Measurements from ENCODE around the gene WDR93. TPM values are rescaled to one million over a fixed set of nuclear protein-coding genes. Genes with fewer than 3 reads are reported as not detected.

WDR93 gene
- total RNA-seq, 1 donor from 2014 or later = not detected

DNA sequence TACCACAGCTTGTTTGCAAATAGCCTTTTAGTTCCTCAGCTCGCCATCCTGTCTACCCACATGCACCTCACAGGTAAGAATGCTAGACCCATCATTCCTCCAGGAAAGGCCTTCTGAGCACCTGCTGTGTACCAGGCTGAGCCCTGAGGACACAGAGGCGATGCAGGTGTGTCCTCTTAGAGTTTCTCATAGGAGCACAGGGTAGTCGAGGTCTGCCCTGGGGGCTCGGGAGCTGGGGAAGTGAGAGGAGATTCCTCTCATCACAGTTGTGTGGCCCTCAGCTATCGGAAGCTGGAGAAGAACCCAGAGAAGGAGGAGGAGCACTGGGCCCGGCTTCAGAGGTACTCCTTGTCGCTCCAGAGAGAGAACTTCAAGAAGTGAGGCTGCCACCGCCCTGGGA, 52.4 kb downstream of the WDR93 start:
- no peak for DNase-seq (ENCODE audit: low spot score)
- no peak for ATAC-seq
- intact Hi-C loops (cut with DNase I) = loop anchor here (10.0 kb wide), 1 partner anchor 342 kb away; no protein-coding TSS in a partner anchor

DNA sequence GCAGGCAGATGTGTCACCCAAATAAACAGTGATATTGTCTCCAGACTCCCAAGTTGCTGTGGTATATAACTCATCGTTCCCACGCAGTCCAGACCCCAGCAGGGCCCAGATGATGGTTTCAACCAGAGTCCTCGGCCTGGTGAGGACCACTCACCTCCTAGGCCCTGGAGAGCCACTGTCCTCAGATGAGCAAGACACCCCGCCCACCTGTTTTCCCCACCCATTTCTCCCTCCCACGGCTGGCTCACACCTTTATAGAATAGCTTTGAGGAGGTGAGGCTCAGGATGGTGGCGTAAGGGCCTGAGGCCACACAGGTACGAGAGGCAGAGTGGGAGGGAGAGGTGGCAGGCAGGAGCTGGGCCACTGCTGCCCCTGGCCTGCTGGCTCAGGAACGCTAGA, 53.0 kb downstream of the WDR93 start:
- ATAC-seq = no peak
- DNase-seq (ENCODE audit: low spot score) = no peak
- intact Hi-C loops (cut with DNase I) = loop anchor here (10.0 kb wide), 1 partner anchor 341 kb away; no protein-coding TSS in a partner anchor

DNA sequence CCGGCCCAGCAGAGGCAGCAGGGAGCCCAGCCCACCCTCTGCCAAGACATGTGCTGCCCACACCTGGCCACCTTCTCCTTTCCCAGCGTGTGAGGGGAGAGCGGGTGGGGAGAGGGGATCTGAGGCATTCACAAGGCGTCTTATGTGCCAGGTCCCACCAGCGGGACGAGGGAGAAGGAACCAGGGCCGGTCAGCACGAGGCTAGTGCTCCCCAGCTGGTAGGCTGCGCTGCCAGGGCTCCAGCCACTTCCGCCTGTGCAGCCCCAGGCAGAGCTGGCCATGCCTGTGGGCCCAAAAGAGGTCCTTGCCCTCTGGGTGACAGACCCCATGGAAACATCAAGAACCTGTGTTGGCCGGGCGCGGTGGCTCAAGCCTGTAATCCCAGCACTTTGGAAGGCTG, 54.5 kb downstream of the WDR93 start:
- no peak for DNase-seq (ENCODE audit: low spot score)
- intact Hi-C loops (cut with DNase I) = loop anchor here (10.0 kb wide), 1 partner anchor 340 kb away; no protein-coding TSS in a partner anchor
- ATAC-seq = no peak

DNA sequence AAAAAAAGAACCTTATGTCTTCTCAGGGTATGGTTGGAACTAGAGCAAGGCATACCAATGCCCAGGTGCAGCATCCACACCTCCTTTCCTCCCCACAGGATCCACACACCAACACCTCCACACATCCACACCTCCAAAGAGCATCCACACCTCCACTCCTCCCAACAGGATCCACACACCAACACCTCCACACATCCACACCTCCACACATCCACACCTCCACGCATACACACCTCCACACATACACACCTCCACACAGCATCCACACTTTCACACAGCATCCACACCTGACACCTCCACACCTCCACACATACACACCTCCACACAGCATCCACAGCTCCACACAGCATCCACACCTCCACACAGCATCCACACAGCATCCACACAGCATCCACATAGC, 55.2 kb downstream of the WDR93 start:
- intact Hi-C loops (cut with DNase I) = loop anchor here (10.0 kb wide), 1 partner anchor 339 kb away; no protein-coding TSS in a partner anchor
- ATAC-seq (no peak), DNase-seq (ENCODE audit: low spot score) (no peak)

DNA sequence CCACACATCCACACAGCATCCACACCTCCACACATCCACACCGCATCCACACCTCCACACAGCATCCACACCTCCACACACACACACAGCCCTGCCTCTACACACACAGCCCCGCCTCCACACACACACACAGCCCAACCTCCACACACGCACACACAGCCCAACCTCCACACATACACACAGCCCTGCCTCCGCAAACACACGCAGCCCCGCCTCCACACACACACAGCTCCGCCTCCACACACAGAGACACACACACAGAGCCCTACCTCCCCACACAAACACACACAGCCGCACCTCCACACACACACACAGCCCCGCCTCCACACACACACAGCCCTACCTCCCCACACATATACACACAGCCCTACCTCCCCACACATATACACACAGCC, 55.8 kb downstream of the WDR93 start:
- intact Hi-C loops (cut with DNase I) = loop anchor here (10.0 kb wide), 1 partner anchor 338 kb away; no protein-coding TSS in a partner anchor

DNA sequence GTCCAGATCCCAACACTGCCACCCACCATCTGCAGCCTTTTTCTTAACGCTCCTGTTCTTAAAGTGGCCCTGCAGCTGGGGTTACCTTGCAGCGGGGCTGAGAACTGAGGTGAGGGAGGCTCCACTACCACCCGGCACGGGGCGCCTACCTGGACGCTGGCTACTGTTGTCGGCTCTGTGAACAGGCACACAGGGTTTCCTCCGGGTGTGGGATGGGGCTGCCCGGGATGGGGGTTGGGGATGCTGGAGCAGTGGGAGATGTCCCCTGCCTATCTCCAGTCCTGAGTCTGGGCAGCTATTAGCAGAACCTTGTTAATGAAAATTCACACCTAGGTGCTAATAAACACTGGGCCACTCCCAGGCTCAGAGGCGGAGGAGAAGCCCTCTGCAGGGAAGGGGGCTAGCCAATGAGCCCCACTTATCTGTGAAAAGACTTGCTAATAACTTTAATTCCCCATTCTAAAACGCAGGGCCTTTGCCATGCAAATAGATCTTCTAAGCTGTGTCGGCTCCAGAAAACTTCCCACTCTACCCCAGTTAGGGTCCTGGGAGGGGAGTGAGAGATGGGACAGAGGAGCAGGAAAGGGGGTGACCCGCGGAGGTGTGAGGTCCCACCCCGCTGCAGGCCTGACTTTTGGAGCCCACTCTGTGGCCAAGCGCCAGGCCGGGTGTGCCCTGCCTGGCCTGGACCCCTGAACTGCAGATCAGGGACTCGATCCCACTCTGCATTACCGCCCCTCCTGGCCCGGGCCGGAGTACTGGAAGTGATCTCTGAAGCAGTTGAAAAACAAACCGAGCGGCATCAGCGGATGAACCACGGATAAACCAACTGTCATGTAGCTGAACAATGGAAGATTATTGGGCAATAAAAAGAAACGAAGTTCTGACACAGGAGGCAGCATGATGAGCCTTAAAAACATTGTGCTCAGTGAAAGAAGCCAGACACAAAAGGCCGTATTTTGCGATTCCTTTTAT, 57.4 kb downstream of the WDR93 start:
- ATAC-seq = no peak
- intact Hi-C loops (cut with DNase I) = loop anchor here (10.0 kb wide), 1 partner anchor 337 kb away; no protein-coding TSS in a partner anchor
- DNase-seq (ENCODE audit: low spot score) = no peak

More for the DNA sequence above, 55.8 kb downstream of the WDR93 start:
- no peak for DNase-seq (ENCODE audit: low spot score)
- no peak for ATAC-seq

DNA sequence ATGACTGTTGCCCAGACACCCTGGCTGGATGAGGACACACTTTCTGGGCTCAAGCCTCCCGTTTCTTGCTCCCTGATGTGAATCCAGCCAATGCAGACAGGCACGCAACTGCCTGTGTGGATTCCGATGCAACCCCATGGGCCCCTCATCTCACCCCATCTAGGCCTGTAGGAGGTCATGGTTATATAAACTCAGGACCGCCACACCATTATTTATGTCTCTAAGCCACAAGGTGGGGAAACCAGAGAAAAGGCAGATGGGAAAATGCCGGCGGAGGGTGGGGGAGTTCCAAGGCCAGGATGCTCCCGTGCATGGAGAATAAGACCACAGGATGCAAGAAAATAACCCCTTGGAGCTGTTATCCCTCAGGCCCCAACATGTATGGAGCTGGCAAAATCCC, 58.4 kb downstream of the WDR93 start:
- no peak for ATAC-seq
- intact Hi-C loops (cut with DNase I) = loop anchor here (10.0 kb wide), 1 partner anchor 336 kb away; no protein-coding TSS in a partner anchor
- DNase-seq (ENCODE audit: low spot score) = no peak

DNA sequence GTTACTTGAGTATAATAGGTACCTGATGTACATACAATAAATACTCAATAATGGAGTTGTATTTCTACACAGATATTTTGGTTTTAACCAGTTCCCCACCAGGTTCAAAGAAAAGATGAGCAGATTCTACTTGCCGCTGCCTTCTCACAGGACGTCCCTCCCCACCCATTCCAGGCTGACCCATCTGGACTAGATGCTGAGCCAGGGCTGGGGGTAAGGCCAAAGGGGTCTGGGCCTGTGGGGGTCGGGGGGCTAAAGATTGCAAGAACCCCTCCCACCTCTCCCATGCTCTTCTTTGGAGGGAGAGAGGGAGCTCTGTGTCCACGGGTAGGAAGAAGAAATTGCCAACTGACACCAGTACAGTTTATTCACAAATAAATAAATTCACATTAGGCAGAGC, 58.9 kb downstream of the WDR93 start:
- no peak for DNase-seq (ENCODE audit: low spot score)
- intact Hi-C loops (cut with DNase I) = loop anchor here (10.0 kb wide), 1 partner anchor 335 kb away; no protein-coding TSS in a partner anchor
- no peak for ATAC-seq

DNA sequence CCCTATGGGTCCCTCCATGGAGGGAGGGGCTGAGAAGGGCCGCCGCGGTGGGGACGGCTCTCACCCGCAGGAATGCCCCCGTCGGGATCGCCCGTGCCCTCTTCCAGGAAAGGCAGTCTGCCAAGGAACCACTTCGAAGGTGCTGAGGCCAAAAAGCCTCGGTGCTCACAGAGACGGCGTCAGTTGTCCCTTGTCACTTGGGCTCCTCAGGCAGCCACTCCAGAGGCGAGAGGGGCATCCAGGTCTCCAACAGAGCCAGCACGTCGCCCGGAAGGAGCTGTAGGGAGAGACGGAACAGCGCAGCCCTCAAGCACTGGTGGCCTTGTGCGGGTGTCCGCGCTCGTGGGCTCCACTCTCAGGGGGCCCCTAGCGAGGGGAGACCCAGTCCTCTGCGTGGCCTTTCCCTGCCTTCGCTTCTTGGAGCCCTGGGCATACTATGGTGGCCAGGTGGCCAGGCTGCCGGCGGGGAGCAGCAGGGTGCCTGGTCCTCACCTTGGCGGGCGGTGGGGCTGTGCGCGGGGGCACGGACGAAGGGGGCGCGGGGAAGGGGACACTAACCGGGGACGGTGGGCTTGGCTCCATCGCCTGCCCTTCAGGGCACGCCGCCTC, 59.4 kb downstream of the WDR93 start:
- DNase-seq (ENCODE audit: low spot score) (no peak), ATAC-seq (peak; percentile 9)
- intact Hi-C loops (cut with DNase I) = loop anchor here (10.0 kb wide), 1 partner anchor 335 kb away; no protein-coding TSS in a partner anchor

DNA sequence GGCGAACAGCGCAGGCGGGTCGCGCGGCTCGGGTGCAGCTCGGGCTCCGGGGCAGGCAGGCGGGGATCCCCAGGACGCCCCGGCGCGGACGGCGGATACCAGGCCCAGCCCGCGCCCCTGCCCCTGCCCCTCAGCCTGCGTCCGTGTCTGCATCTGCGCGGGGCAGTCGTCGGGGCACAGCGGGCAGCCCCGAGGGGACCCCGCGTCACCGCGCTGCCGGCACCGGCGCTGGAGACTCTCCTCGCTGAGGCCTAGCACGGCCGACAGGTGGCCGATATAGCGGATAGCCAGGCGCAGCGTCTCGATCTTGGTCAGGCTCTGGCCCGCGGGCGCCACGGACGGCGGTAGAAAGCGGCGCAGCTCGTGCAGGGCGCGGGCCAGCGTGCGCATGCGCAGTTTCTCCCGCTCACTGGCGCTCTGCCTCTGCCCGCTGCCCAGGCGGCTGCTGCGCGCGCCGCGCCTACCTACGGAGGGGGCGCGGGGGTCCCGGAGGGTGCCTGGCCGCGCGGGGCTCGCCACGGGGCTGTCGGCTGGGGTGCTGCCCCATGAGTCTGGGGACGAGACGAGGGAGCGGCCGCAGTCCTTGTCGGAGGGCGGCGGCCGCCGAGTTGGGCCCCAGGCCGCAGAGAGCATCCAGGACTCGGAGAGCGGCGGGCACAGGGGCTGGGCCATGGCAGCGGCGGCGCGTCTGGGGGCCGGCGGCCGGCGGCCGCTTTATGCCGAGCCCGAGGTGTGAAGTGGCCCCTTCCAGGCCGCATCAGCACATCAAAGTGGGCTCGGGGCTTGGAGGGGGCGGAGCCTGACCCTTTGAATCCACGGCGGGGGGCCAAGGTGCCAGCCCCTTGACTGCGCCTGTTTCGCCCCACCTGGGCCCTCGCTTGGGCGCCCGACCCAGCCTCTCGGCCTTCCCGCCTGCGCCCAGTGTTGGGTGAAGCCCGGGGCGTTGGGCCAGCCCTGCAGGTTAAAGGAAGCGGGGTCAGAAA, 60.2 kb downstream of the WDR93 start, which contains the start of gene MESP1:
TSS of gene MESP1 (minus strand) at position 690 of the 983 bp plus-strand sequence. CDS start at position 672, 18 bp downstream.
- intact Hi-C loops (cut with DNase I) = no loop called here
- peak; percentile 95 for ATAC-seq
- peak; percentile 95 for DNase-seq (ENCODE audit: low spot score)

DNA sequence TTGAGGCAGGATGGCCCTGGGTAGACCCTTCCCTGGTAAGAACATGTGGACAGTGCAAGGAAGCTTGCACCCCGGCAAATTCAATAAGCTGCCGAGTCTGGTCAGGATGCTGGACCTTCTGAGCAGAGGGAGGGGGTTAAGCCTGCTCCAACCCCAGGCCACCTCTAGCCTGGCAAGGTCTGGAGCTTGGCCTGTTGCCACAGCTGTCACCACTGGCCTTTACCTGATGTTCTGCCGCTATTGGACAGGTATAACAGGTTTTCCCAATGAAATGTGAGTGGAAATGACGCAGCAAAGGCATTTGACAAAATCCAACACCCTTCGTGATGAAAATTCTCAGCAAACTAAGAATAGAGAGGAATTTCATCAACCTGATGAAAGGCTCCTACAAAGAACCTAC, 61.1 kb downstream of the WDR93 start:
- DNase-seq (ENCODE audit: low spot score) = no peak
- intact Hi-C loops (cut with DNase I) = no loop called here

DNA sequence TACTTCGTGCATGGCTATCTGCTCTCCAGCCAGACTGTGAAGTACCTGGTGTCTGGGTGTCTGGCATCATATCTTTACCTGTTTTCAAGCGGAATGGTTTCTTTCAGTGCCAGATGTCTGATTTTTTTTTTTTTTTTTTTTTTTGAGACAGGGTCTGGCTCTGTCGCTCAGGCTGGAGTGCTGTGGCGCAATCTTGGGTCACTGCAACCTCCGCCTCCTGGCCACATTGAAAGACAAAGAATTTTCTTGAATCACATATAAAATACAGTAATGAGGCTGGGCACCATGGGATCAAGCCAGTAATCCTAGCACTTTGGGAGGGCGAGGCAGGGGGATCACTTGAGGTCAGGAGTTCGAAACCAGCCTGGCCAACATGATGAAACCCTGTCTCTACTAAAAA, 63.2 kb downstream of the WDR93 start:
- ATAC-seq (no peak), DNase-seq (ENCODE audit: low spot score) (no peak)
- intact Hi-C loops (cut with DNase I) = no loop called here

More for the DNA sequence above, 61.1 kb downstream of the WDR93 start:
- ATAC-seq = no peak

DNA sequence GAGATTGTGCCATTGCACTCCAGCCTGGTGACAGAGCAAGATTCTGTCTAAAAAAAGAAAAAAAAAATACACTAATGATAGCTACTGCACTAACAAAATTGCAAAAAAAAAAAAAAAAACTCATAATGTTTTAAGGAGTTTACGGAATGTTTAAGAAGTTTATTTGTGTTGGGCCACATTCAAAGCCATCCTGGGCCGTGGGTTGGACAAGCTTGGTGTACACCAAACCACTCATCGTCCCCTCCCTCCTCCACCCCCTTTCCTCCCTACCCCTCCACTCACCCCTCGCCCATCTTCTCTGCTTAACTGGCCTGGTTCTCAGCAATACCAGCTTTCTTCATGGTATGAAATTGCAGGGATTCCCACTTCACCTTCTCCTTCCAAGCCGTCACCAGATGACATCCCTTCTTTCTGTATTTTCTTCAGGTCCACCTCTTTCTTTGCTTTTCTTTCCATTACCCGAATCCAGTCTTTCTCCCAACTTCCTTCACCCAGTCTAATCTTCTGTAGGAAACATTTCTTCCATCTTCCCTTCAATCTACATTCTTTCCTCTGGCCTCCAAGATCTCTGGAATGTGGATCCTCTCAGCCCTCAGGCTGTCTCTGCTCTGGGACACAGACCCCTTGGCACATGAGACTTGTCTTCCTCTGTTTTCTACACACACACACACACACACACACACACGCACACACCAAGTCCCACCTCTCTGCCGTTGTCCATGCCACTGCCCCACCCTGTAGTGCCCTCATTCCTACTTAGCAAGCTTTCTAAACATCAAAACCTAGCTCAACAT, 63.9 kb downstream of the WDR93 start:
- intact Hi-C loops (cut with DNase I) = no loop called here
- ATAC-seq = no peak
- DNase-seq (ENCODE audit: low spot score) = no peak

DNA sequence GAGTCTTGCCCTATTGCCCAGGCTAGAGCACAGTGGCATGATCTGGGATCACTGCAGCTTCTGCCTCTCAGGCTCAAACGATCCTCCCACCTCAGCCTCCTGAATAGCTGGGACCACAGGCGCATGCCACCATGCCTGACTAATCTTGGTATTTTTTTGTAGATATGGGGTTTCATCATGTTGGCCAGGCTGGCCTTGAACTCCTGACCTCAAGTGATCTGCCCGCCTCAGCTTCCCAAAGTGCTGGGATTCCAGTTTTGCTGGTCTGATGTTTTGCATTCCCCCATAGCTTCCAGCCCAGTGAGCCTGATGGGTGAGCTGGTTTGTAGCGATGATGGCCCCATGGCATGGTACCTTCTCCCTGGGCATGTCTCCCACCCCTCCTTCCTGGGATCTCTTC, 65.1 kb downstream of the WDR93 start:
- DNase-seq (ENCODE audit: low spot score) (no peak), ATAC-seq (no peak)
- intact Hi-C loops (cut with DNase I) = no loop called here

DNA sequence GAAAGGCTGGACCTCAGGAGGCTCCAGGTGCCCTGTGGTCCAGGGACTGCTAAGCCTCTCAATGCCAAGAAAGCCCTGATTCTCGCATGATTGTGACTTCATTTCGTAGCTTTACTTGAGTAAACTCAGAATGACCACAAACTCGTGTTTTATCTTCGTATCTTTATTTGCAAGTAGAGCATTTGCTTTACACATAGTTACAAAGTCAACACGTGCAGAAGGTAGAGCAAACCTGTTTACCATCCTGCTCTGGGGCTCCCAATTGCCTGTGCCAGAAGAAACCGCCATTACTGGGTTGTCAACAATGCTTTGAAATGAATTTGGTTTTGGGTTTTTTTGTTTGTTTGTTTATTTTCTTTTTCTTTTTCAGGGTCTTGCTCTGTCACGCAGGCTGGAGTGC, 66.3 kb downstream of the WDR93 start:
- intact Hi-C loops (cut with DNase I) = no loop called here
- no peak for ATAC-seq

DNA sequence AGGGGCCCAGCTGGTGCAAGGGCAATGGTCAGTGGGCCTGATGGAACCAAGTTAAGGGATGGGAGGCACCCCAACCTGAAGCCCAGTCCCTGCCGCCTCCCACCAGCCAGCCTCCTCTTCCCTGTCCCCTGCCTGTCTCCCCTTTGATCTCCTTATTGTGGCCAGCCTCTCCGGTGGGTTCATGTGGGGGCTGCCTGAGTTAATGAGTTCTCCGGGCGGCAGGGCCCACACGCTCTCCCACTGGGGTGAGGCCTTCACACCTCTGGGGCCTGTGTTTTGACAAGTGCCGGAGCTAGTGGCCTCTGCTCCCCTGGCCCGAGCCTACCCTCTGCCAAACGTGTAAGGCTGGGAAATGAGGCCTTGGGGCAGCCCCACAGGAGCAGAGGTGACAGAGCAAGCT, 67.7 kb downstream of the WDR93 start:
- intact Hi-C loops (cut with DNase I) = no loop called here
- ATAC-seq (no peak), DNase-seq (ENCODE audit: low spot score) (no peak)

More for the DNA sequence above, 66.3 kb downstream of the WDR93 start:
- DNase-seq (ENCODE audit: low spot score) = no peak

DNA sequence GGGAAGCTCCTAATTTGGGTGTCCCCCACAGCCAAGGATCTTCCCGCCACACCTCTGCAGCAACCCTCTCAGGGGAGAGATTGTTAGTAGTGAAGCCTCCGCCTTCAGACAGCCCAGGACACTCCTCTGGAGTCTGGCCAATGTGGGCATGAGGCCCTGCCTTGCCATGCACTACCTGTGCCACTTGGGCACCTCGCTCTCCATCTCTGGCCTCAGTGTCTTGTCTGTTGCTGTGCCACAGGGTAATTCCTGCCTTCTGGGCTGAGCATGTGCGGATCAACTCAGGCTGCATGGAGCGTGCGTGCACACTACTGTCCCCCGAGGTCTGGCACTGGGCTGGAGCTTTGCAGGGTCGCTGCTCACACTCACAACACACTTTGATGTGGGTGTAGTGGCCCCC, 68.4 kb downstream of the WDR93 start:
- intact Hi-C loops (cut with DNase I) = no loop called here
- DNase-seq (ENCODE audit: low spot score) = no peak
- no peak for ATAC-seq

DNA sequence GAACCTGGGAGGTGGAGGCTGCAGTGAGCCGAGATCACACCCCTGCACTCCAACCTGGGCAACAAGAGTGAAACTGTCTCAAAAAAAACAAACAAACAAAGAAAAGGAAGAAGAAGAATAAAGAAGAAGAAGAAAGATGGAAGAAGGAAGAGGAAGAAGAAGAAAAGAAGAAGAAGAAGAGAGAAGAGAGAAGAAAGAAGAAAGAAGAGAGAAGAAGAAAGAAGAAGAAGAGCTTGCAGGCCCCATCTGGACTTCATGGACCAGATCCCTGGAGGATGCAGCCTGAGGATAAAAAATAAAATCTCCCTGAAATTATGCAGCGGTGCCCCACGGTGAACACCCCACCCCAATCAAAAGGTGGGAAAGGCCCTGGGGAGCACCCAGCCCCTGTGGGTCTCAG, 69.2 kb downstream of the WDR93 start:
- intact Hi-C loops (cut with DNase I) = loop anchor here (10.0 kb wide), 1 partner anchor 115 kb away; no protein-coding TSS in a partner anchor
- DNase-seq (ENCODE audit: low spot score) = no peak
- peak; percentile 6 for ATAC-seq

All from sciatic nerve (tissue), 2 donors.